ENCODE results near the gene MYD88. TPM values are rescaled to one million over a fixed set of nuclear protein-coding genes. Genes with fewer than 3 reads are reported as not detected.

The MYD88 gene
- total RNA-seq, 1 donor from 2014 or later = 35.2 TPM

- DNase-seq (ENCODE audit: low spot score) = no peak
These were observed 26.1 kb upstream of the MYD88 start for GRCh38 chr3:38112378-38112761.

- no peak for DNase-seq (ENCODE audit: low spot score)
These were observed 24.2 kb upstream of the MYD88 start for GRCh38 chr3:38114052-38114874.

- no peak for DNase-seq (ENCODE audit: low spot score)
These were observed 23.4 kb upstream of the MYD88 start for GRCh38 chr3:38114875-38115644.

- no peak for DNase-seq (ENCODE audit: low spot score)
These were observed 22.6 kb upstream of the MYD88 start for GRCh38 chr3:38115645-38116427.

GRCh38 chr3:38116471-38117162, 21.8 kb upstream of the MYD88 start:
- DNase-seq (ENCODE audit: low spot score) = no peak

- DNase-seq (ENCODE audit: low spot score) = no peak
These were observed 21.2 kb upstream of the MYD88 start for GRCh38 chr3:38117163-38117716.

GRCh38 chr3:38117748-38118420, 20.6 kb upstream of the MYD88 start:
- DNase-seq (ENCODE audit: low spot score) = peak; percentile 66

GRCh38 chr3:38118421-38119247, 19.8 kb upstream of the MYD88 start:
- DNase-seq (ENCODE audit: low spot score) = no peak

GRCh38 chr3:38119248-38119544, 19.3 kb upstream of the MYD88 start:
- no peak for DNase-seq (ENCODE audit: low spot score)

- no peak for DNase-seq (ENCODE audit: low spot score)
These were observed 18.4 kb upstream of the MYD88 start for GRCh38 chr3:38119821-38120692.

GRCh38 chr3:38120693-38121450, 17.6 kb upstream of the MYD88 start:
- DNase-seq (ENCODE audit: low spot score) = no peak

GRCh38 chr3:38121451-38121831, 17.0 kb upstream of the MYD88 start:
- no peak for DNase-seq (ENCODE audit: low spot score)

GRCh38 chr3:38121832-38122461, 16.5 kb upstream of the MYD88 start:
- no peak for DNase-seq (ENCODE audit: low spot score)

GRCh38 chr3:38122712-38123290, 15.7 kb upstream of the MYD88 start:
- DNase-seq (ENCODE audit: low spot score) = no peak

- DNase-seq (ENCODE audit: low spot score) = no peak
These were observed 13.9 kb upstream of the MYD88 start for GRCh38 chr3:38124324-38125122.

- DNase-seq (ENCODE audit: low spot score) = no peak
These were observed 12.9 kb upstream of the MYD88 start for GRCh38 chr3:38125305-38126120.
